Frontal cortex (tissue), 4 donors: ENCODE measurements around the gene GPRC5C. TPM values are rescaled to one million over a fixed set of nuclear protein-coding genes. Genes with fewer than 3 reads are reported as not detected.

ENCODE experiments used
- DNase-seq, 2 donors: peaks; one replicate each; pipeline ENCODE4 v3.0.0; 2012; ENCODE audit warnings: low spot score in 2 of 2
- FAIRE-seq: peaks from 2 replicates; lab custom pipeline; 2012; peaks lifted over from hg19 to GRCh38; lab: Jason Lieb, UNC
- total RNA-seq: library from RNA; depleted of rRNA; stranded (reverse); fragments of >200 nt; gene quantifications from one replicate; pipeline ENCODE4 v1.2.3, GENCODE V29; 2014
- donor health status: control.
- donor health status: control.
- donor health status: control.

Gene GPRC5C
- total RNA-seq, 1 donor from 2014 or later, result 5.3 TPM

- FAIRE-seq (no peak), DNase-seq (no peak)
Measured at GRCh38 chr17:74449306-74449705, 17.4 kb downstream of the GPRC5C start.

- no peak for FAIRE-seq
- DNase-seq, result no peak
Measured at GRCh38 chr17:74449773-74450172, 17.9 kb downstream of the GPRC5C start.

- FAIRE-seq, result no peak
- DNase-seq, result no peak
Measured at GRCh38 chr17:74450231-74450630, 18.3 kb downstream of the GPRC5C start.

GRCh38 chr17:74450925-74451403 lies 19.1 kb downstream of the GPRC5C start:
- FAIRE-seq, result no peak

GRCh38 chr17:74451557-74451956 lies 19.7 kb downstream of the GPRC5C start:
- DNase-seq, result no peak
- FAIRE-seq, result no peak

More at GRCh38 chr17:74450925-74451403, 19.1 kb downstream of the GPRC5C start:
- no peak for DNase-seq

- no peak for DNase-seq
- FAIRE-seq, result no peak
Measured at GRCh38 chr17:74452033-74452840, 20.3 kb downstream of the GPRC5C start.

- FAIRE-seq (no peak), DNase-seq (no peak)
Measured at GRCh38 chr17:74452841-74453661, 21.2 kb downstream of the GPRC5C start.

- DNase-seq (peak; percentile 89 to 96), FAIRE-seq (no peak)
Measured at GRCh38 chr17:74453665-74454196, 21.8 kb downstream of the GPRC5C start.

GRCh38 chr17:74454197-74455024 lies 22.5 kb downstream of the GPRC5C start:
- DNase-seq (no peak), FAIRE-seq (no peak)

- FAIRE-seq, result no peak
- no peak for DNase-seq
Measured at GRCh38 chr17:74455025-74455545, 23.2 kb downstream of the GPRC5C start.

GRCh38 chr17:74455821-74456220 lies 23.9 kb downstream of the GPRC5C start:
- FAIRE-seq, result no peak
- no peak for DNase-seq

GRCh38 chr17:74457146-74457819 lies 25.4 kb downstream of the GPRC5C start:
- FAIRE-seq (no peak), DNase-seq (peak; percentile 72 to 77)

- no peak for FAIRE-seq
Measured at GRCh38 chr17:74457820-74458166, 25.9 kb downstream of the GPRC5C start.

GRCh38 chr17:74458835-74459234 lies 26.9 kb downstream of the GPRC5C start:
- no peak for DNase-seq
- no peak for FAIRE-seq

More at GRCh38 chr17:74457820-74458166, 25.9 kb downstream of the GPRC5C start:
- DNase-seq, result no peak

GRCh38 chr17:74459622-74460021 lies 27.7 kb downstream of the GPRC5C start:
- no peak for FAIRE-seq

GRCh38 chr17:74460241-74460640 lies 28.4 kb downstream of the GPRC5C start:
- DNase-seq (no peak), FAIRE-seq (no peak)

More at GRCh38 chr17:74459622-74460021, 27.7 kb downstream of the GPRC5C start:
- no peak for DNase-seq

GRCh38 chr17:74460996-74461395 lies 29.1 kb downstream of the GPRC5C start:
- FAIRE-seq, result no peak
- DNase-seq, result no peak

GRCh38 chr17:74461611-74462010 lies 29.7 kb downstream of the GPRC5C start:
- DNase-seq (no peak), FAIRE-seq (no peak)
